WTC11 (cell line): ENCODE measurements around the gene IL10RB. TPM values are rescaled to one million over a fixed set of nuclear protein-coding genes. Genes with fewer than 3 reads are reported as not detected.

Experiments
- ATAC-seq: fragments of 200-7000 bp; cut with Tn5 transposase; 2 replicates; pipeline ENCODE4 v1.10.0; 2021; ENCODE audit warnings: mild to moderate bottlenecking, moderate library complexity
- CTCF ChIA-PET: fragments of 300-600 bp; sonication (Branson Sonifier 250); formaldehyde crosslinking; loops from one replicate; lab custom pipeline; 2021; ENCODE audit warnings: antibody characterized with exemption; lab: Charles Lee
- POLR2A ChIA-PET: fragments of 350-600 bp; sonication (Branson Sonifier 250); formaldehyde crosslinking; loops from one replicate; lab custom pipeline; 2021; ENCODE audit warnings: antibody characterized with exemption; lab: Charles Lee
- DNase-seq: peaks from one replicate; pipeline ENCODE4 v3.0.0; 2021; ENCODE audit warnings: low spot score
- H3K27ac Mint-ChIP-seq: 2 replicates; pipeline ENCODE4 v1.8.0; 2021; ENCODE audit warnings: mixed read lengths
- H3K27me3 Mint-ChIP-seq: 2 replicates; pipeline ENCODE4 v1.8.0; 2021; ENCODE audit warnings: low read depth, mild to moderate bottlenecking, moderate library complexity, mixed read lengths
- H3K36me3 Mint-ChIP-seq: 2 replicates; pipeline ENCODE4 v1.8.0; 2021; ENCODE audit warnings: mixed read lengths
- H3K4me1 Mint-ChIP-seq: 2 replicates; pipeline ENCODE4 v1.8.0; 2022; ENCODE audit warnings: mixed read lengths
- H3K4me3 Mint-ChIP-seq: 2 replicates; pipeline ENCODE4 v1.8.0; 2021; ENCODE audit warnings: mild to moderate bottlenecking, moderate library complexity, mixed read lengths
- H3K9me3 Mint-ChIP-seq: 2 replicates; pipeline ENCODE4 v1.8.0; 2021; ENCODE audit warnings: mixed read lengths
- ATF1 ChIP-seq: sonication (generic); formaldehyde crosslinking; IDR thresholded peaks from 2 replicates; pipeline ENCODE4 v1.8.1; 2023; ENCODE audit warnings: mild to moderate bottlenecking, moderate library complexity, missing genetic modification reagents
- CBFB ChIP-seq: sonication (generic); formaldehyde crosslinking; IDR thresholded peaks from 2 replicates; pipeline ENCODE4 v1.8.1; 2022; ENCODE audit warnings: mild to moderate bottlenecking, low read depth, missing genetic modification reagents
- CREB1 ChIP-seq: sonication (generic); formaldehyde crosslinking; IDR thresholded peaks from 2 replicates; pipeline ENCODE4 v1.8.0; 2023; ENCODE audit warnings: mild to moderate bottlenecking, missing genetic modification reagents
- CREM ChIP-seq: sonication (generic); formaldehyde crosslinking; IDR thresholded peaks from 2 replicates; pipeline ENCODE4 v1.8.1; 2022; ENCODE audit warnings: mild to moderate bottlenecking, missing genetic modification reagents, moderate library complexity
- EMX1 ChIP-seq: fragments of 250-450 bp; sonication (Bioruptor Pico); IDR thresholded peaks from 2 replicates; pipeline ENCODE4 v1.8.0; 2021; ENCODE audit warnings: mild to moderate bottlenecking
- ESRRA ChIP-seq: sonication (generic); formaldehyde crosslinking; IDR thresholded peaks from 2 replicates; pipeline ENCODE4 v1.8.1; 2022; ENCODE audit warnings: mild to moderate bottlenecking, missing genetic modification reagents, borderline replicate concordance
- FOXJ3 ChIP-seq: sonication (generic); formaldehyde crosslinking; IDR thresholded peaks from 2 replicates; pipeline ENCODE4 v1.9.0; 2021; ENCODE audit warnings: missing genetic modification reagents, mild to moderate bottlenecking, borderline replicate concordance
- HMGA2 ChIP-seq: fragments of 250-450 bp; sonication (Bioruptor Pico); IDR thresholded peaks from 2 replicates; pipeline ENCODE4 v1.4.0; 2021; ENCODE audit warnings: mild to moderate bottlenecking, moderate library complexity
- IRF2 ChIP-seq: sonication (generic); formaldehyde crosslinking; IDR thresholded peaks from 2 replicates; pipeline ENCODE4 v1.8.0; 2022; ENCODE audit warnings: low read depth, missing genetic modification reagents, borderline replicate concordance
- MXD4 ChIP-seq: fragments of 250-450 bp; sonication (Bioruptor Pico); IDR thresholded peaks from 2 replicates; pipeline ENCODE4 v1.8.0; 2021; ENCODE audit warnings: mild to moderate bottlenecking, moderate library complexity, borderline replicate concordance
- MYBL2 ChIP-seq: sonication (generic); formaldehyde crosslinking; IDR thresholded peaks from 2 replicates; pipeline ENCODE4 v1.8.1; 2023; ENCODE audit warnings: mild to moderate bottlenecking, moderate library complexity, missing genetic modification reagents
- NFE2L1 ChIP-seq: sonication (generic); formaldehyde crosslinking; IDR thresholded peaks from 2 replicates; pipeline ENCODE4 v1.8.1; 2023; ENCODE audit warnings: missing genetic modification reagents
- NFYB ChIP-seq: sonication (generic); formaldehyde crosslinking; conservative IDR thresholded peaks from 2 replicates; pipeline ENCODE4 v1.8.0; 2022; ENCODE audit warnings: low read depth, missing genetic modification reagents
- NR1H2 ChIP-seq: sonication (generic); formaldehyde crosslinking; IDR thresholded peaks from 2 replicates; pipeline ENCODE4 v1.9.0; 2021; ENCODE audit warnings: mild to moderate bottlenecking, moderate library complexity, missing genetic modification reagents
- NR2C2 ChIP-seq: sonication (generic); formaldehyde crosslinking; IDR thresholded peaks from 2 replicates; pipeline ENCODE4 v1.8.0; 2022; ENCODE audit warnings: mild to moderate bottlenecking, missing genetic modification reagents
- PRRX2 ChIP-seq: fragments of 250-450 bp; sonication (Bioruptor Pico); IDR thresholded peaks from 2 replicates; pipeline ENCODE4 v1.8.0; 2021; ENCODE audit warnings: mild to moderate bottlenecking
- TCF7 ChIP-seq: sonication (generic); formaldehyde crosslinking; IDR thresholded peaks from 2 replicates; pipeline ENCODE4 v1.8.0; 2022; ENCODE audit warnings: mild to moderate bottlenecking, low read depth, missing genetic modification reagents, moderate library complexity
- TP53 ChIP-seq: sonication (generic); formaldehyde crosslinking; IDR thresholded peaks from 2 replicates; pipeline ENCODE4 v1.8.1; 2023; ENCODE audit warnings: mild to moderate bottlenecking, missing genetic modification reagents
- ZBTB21 ChIP-seq: sonication (generic); formaldehyde crosslinking; IDR thresholded peaks from 2 replicates; pipeline ENCODE4 v1.8.1; 2023; ENCODE audit warnings: mild to moderate bottlenecking, missing genetic modification reagents, borderline replicate concordance
- ZNF138 ChIP-seq: sonication (generic); formaldehyde crosslinking; conservative IDR thresholded peaks from 2 replicates; pipeline ENCODE4 v1.8.1; 2022; ENCODE audit warnings: mild to moderate bottlenecking, moderate library complexity, missing genetic modification reagents
- total RNA-seq: library from RNA; stranded (reverse); gene quantifications from 3 replicates; pipeline ENCODE4 v1.2.3, GENCODE V29; 2021
- TF ChIP-seq, protein P1 (sequence below): sonication (generic); formaldehyde crosslinking; IDR thresholded peaks from 2 replicates; pipeline ENCODE4 v1.8.0; 2023; ENCODE audit warnings: mild to moderate bottlenecking, missing genetic modification reagents
- TF ChIP-seq, protein P2 (sequence below): sonication (generic); formaldehyde crosslinking; IDR thresholded peaks from 2 replicates; pipeline ENCODE4 v1.8.0; 2022; ENCODE audit warnings: mild to moderate bottlenecking, missing genetic modification reagents
- TF ChIP-seq, protein P3 (sequence below): fragments of 250-450 bp; sonication (Bioruptor Pico); IDR thresholded peaks from 2 replicates; pipeline ENCODE4 v2.1.2; 2022; ENCODE audit warnings: mild to moderate bottlenecking, moderate library complexity
- TF ChIP-seq, protein P4 (sequence below): fragments of 250-450 bp; sonication (Bioruptor Pico); IDR thresholded peaks from 2 replicates; pipeline ENCODE4 v1.9.0; 2021; ENCODE audit warnings: moderate library complexity, mild to moderate bottlenecking, inconsistent platforms, borderline replicate concordance

IL10RB gene
- total RNA-seq, 1 experiment from 2014 or later, result 3.7 TPM

DNA sequence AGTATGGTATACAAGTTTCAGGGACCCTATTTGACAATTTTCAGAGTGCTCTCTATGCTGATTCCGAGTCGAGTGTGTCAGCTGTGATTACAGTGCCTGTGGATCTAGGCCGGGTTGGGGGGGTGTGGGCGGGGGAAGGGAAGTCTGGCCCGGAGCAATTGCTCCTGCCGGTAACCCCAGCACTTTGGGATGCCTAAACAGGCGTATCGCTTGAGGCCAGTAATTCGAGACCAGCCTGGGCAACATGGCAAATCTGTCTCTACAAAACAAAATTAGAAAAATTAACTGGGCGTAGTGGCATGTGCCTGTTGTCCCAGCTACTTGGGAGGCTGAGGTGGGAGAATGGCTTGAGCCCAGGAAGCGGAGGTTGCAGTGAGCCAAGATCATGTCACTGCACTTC is 1.6 kb upstream of the IL10RB start:
- TF ChIP-seq TCF7 (CRISPR knock-in tag) (no peak), ZBTB21 (CRISPR knock-in tag) (no peak)
- TF ChIP-seq, protein P1, sequence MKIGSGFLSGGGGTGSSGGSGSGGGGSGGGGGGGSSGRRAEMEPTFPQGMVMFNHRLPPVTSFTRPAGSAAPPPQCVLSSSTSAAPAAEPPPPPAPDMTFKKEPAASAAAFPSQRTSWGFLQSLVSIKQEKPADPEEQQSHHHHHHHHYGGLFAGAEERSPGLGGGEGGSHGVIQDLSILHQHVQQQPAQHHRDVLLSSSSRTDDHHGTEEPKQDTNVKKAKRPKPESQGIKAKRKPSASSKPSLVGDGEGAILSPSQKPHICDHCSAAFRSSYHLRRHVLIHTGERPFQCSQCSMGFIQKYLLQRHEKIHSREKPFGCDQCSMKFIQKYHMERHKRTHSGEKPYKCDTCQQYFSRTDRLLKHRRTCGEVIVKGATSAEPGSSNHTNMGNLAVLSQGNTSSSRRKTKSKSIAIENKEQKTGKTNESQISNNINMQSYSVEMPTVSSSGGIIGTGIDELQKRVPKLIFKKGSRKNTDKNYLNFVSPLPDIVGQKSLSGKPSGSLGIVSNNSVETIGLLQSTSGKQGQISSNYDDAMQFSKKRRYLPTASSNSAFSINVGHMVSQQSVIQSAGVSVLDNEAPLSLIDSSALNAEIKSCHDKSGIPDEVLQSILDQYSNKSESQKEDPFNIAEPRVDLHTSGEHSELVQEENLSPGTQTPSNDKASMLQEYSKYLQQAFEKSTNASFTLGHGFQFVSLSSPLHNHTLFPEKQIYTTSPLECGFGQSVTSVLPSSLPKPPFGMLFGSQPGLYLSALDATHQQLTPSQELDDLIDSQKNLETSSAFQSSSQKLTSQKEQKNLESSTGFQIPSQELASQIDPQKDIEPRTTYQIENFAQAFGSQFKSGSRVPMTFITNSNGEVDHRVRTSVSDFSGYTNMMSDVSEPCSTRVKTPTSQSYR (CRISPR knock-in tag), result no peak
- ATAC-seq (no peak), DNase-seq (no peak)
- ChIA-PET POLR2A (interaction anchor here (1.1 kb wide), 1 partner anchor 60 kb away, joined by 3 read pairs; the partner anchor contains the start of gene IFNAR1), CTCF (interaction anchor here (0.6 kb wide), 2 partner anchors 40 to 68 kb away, joined by 5 to 6 read pairs; no protein-coding TSS in a partner anchor)
- H3K9me3 Mint-ChIP-seq, result no peaks in the 10 kb centered on the region
- H3K27me3 Mint-ChIP-seq, result no peaks in the 10 kb centered on the region; the same call in 1 of the 2 replicates
- no peak overlapping the region for H3K27ac Mint-ChIP-seq
- no peak overlapping the region for H3K4me3 Mint-ChIP-seq
- H3K36me3 Mint-ChIP-seq, result 0 out of 2 replicates have a peak, but pooled peaks cover 4% of the 10 kb centered on the region
- peaks cover 31% of the 10 kb centered on the region for H3K4me1 Mint-ChIP-seq

DNA sequence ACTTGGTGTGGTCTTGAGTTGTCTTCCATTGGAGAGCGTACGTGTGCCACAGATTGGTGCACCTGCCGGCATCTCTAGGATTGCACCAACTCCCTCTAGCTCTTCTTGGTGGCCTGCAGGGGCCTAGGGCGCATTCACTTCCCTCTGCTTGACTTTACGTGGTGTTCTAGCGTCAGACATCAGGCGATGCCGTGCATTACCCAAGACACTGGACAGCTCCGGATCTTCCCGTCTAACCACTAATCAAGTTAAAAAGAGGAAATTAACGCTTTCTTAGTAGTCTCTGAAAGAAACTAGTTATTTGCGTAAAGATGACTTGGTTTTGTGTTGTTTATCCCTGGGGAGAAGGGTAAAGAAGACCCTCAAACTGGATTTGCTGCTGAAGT is 510 bp upstream of the IL10RB start:
- Mint-ChIP-seq H3K9me3 (no peaks in the 10 kb centered on the region), H3K4me1 (peaks cover 31% of the 10 kb centered on the region), H3K4me3 (peak overlapping the region; percentile 71), H3K27me3 (no peaks in the 10 kb centered on the region; the same call in 1 of the 2 replicates), H3K36me3 (0 out of 2 replicates have a peak, but pooled peaks cover 4% of the 10 kb centered on the region), H3K27ac (peak overlapping the region; percentile 15; the same call in 1 of the 2 replicates)
- DNase-seq, result no peak
- TF ChIP-seq MXD4 (CRISPR knock-in tag) (no peak), NFYB (CRISPR knock-in tag) (no peak), EMX1 (CRISPR knock-in tag) (no peak), TP53 (CRISPR knock-in tag) (no peak), FOXJ3 (CRISPR knock-in tag) (no peak), NR1H2 (CRISPR knock-in tag) (no peak), NR2C2 (CRISPR knock-in tag) (no peak), NFE2L1 (CRISPR knock-in tag) (no peak), ESRRA (no peak)
- ChIA-PET POLR2A (interaction anchor here (0.8 to 2.2 kb wide), 4 partner anchors 59 to 179 kb away, joined by 3 to 10 read pairs (median 6); partner anchors contain the start of gene IFNAR1), CTCF (interaction anchor here (1.0 to 2.9 kb wide), 8 partner anchors 35 to 188 kb away, joined by 3 to 21 read pairs (median 6); partner anchors contain the start of genes IFNAR1 and IFNAR2)
- peak; percentile 53 for ATAC-seq

DNA sequence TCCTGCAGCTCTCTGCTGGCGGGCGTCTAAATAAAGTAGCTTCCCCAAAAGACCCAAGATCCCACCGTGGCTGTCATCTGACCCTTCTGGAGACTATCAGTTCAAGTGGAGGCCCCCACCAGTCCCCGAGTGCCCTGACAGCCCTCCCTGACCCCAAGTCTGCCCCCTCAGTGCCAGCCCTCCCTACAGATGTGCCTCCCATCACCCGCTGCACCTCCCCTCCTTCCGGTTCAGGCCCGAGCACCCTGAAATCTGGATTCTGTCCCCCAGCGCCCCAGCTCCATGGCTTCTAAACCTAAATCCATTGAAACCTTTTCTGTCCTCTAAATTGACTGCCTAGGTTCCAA is 595 bp downstream of the IL10RB start:
- H3K27ac Mint-ChIP-seq, result no peak overlapping the region
- POLR2A ChIA-PET, result interaction anchor here (2.0 to 2.2 kb wide), 2 partner anchors 58 to 94 kb away, joined by 8 to 10 read pairs; partner anchors contain the start of gene IFNAR1
- TF ChIP-seq, protein P2, sequence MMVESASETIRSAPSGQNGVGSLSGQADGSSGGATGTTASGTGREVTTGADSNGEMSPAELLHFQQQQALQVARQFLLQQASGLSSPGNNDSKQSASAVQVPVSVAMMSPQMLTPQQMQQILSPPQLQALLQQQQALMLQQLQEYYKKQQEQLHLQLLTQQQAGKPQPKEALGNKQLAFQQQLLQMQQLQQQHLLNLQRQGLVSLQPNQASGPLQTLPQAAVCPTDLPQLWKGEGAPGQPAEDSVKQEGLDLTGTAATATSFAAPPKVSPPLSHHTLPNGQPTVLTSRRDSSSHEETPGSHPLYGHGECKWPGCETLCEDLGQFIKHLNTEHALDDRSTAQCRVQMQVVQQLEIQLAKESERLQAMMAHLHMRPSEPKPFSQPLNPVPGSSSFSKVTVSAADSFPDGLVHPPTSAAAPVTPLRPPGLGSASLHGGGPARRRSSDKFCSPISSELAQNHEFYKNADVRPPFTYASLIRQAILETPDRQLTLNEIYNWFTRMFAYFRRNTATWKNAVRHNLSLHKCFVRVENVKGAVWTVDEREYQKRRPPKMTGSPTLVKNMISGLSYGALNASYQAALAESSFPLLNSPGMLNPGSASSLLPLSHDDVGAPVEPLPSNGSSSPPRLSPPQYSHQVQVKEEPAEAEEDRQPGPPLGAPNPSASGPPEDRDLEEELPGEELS (CRISPR knock-in tag), result no peak
- TF ChIP-seq, protein P3, sequence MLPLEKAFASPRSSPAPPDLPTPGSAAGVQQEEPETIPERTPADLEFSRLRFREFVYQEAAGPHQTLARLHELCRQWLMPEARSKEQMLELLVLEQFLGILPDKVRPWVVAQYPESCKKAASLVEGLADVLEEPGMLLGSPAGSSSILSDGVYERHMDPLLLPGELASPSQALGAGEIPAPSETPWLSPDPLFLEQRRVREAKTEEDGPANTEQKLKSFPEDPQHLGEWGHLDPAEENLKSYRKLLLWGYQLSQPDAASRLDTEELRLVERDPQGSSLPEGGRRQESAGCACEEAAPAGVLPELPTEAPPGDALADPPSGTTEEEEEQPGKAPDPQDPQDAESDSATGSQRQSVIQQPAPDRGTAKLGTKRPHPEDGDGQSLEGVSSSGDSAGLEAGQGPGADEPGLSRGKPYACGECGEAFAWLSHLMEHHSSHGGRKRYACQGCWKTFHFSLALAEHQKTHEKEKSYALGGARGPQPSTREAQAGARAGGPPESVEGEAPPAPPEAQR (CRISPR knock-in tag), result no peak
- no peak for TF ChIP-seq HMGA2 (CRISPR knock-in tag)
- TF ChIP-seq FOXJ3 (CRISPR knock-in tag), result no peak
- no peak for TF ChIP-seq MYBL2
- TF ChIP-seq IRF2 (CRISPR knock-in tag), result no peak
- TF ChIP-seq, protein P4, sequence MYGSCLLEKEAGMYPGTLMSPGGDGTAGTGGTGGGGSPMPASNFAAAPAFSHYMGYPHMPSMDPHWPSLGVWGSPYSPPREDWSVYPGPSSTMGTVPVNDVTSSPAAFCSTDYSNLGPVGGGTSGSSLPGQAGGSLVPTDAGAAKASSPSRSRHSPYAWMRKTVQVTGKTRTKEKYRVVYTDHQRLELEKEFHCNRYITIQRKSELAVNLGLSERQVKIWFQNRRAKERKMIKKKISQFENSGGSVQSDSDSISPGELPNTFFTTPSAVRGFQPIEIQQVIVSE (CRISPR knock-in tag), result no peak
- no peak for TF ChIP-seq CBFB (CRISPR knock-in tag)
- no peak for TF ChIP-seq ZNF138 (CRISPR knock-in tag)
- TF ChIP-seq PRRX2 (CRISPR knock-in tag), result no peak
- no peak for TF ChIP-seq ATF1 (CRISPR knock-in tag)
- no peak for TF ChIP-seq CREB1 (CRISPR knock-in tag)
- no peak for TF ChIP-seq CREM (CRISPR knock-in tag)
- TF ChIP-seq, all 79 proteins: peak for 0
- peak overlapping the region; percentile 78 for H3K4me3 Mint-ChIP-seq
- H3K27me3 Mint-ChIP-seq, result no peaks in the 10 kb centered on the region; the same call in 1 of the 2 replicates
- 0 out of 2 replicates have a peak, but pooled peaks cover 4% of the 10 kb centered on the region for H3K36me3 Mint-ChIP-seq
- H3K4me1 Mint-ChIP-seq, result peaks cover 31% of the 10 kb centered on the region
- DNase-seq (no peak), ATAC-seq (no peak; the same call in 1 of the 2 replicates)
- CTCF ChIA-PET, result interaction anchor here (0.8 to 2.9 kb wide), 8 partner anchors 37 to 322 kb away, joined by 3 to 21 read pairs (median 6); partner anchors contain the start of genes DONSON, IFNAR1 and IFNAR2
- no peaks in the 10 kb centered on the region for H3K9me3 Mint-ChIP-seq
